NCI-H2029 (cell line): ENCODE measurements around the gene WDR45B.

Experiments
- DNase-seq: peaks from one replicate; lab custom pipeline; 2025; lab: John Stamatoyannopoulos, UW

WDR45B gene

DNA sequence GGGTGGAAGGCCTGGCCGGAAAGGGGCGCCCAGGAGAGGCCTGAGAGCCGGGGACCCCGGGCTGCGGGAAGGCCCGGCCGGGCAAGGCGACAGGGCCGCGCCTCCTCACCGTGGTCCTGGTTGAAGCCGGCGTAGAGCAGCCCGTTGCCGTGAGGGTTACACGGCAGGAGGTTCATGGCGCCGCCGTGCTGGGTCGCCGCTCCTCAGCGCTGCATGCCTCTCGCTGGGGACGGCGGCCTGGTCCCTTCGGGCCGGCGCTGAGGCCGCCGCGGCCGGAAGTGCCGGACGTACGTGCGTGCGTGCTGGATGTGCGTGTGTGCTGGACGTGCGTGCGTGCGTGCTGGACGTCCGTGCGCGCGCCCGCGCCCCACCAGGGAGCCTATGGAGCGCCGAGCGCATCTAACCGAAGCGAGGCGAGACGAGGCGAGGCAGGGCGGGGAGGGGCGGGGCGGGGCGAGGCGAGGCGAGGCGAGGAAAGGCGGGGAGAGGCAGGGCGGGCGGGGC is at the start of gene WDR45B:
TSS of gene WDR45B (minus strand) at position 280 of the 504 bp plus-strand sequence. CDS start at position 176, 104 bp downstream.
- peak; percentile 91 for DNase-seq

DNA sequence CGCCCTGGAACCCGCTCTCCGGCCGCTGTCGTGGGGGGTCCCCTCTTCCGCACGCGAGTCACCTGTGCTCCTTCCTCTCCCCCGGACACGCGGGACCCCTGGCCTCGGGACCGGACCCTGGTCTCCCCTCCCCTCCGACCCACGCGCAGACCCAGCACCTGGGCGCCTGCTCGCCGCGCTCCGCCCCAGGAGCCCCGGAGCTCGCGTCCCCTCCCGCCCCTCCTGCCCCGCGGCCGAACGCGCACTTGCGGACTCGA is 49.5 kb upstream of the WDR45B start:
- DNase-seq, result no peak

DNA sequence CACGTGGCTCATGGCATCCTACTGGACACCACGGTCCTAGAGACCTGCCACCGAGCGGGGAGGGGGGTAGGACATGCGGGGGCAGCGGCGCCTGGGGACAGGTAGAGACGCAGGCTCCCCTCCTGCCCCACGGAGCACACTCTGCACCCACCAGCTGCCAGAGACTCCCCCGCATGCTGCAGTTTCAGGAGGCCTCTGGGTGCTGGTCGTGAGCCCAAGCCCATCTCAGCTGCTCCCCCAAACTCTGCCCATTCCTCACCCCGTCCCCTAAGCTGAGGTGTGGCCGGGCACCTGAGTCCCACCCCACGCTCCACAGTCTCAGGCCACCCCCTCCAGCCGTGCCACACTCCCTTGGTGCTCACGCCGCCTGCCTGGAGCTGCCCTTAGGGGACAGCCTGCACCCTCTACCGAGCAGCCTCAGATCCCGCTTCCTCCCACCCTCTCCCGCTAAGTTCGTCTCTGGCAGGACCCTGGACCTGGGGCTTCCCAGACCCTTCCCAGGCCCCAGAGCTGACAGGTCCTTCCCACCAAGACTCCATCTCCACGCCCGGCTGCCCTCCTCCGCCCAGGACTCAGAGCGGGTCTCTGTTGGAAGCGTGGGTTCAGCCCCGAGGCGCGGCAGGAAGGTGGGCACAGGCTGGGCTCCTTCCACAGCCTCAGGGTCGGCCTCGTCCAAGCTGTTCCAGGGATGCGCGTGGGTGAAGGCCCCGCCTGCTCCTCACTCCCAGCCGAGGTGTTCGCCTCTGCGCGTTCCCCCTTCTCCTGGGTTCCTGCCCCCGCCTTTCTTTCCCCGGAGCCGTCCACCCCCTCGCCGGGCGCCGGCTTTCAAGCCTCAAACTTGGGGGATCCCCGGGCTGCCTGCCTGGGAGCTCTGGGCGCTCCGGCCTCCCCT is 48.9 kb upstream of the WDR45B start:
- no peak for DNase-seq

- no peak for DNase-seq
These were observed 48.0 kb upstream of the WDR45B start for GRCh38 chr17:82696259-82696658.

- DNase-seq, result no peak
These were observed 46.4 kb upstream of the WDR45B start for GRCh38 chr17:82694647-82695046.

DNA sequence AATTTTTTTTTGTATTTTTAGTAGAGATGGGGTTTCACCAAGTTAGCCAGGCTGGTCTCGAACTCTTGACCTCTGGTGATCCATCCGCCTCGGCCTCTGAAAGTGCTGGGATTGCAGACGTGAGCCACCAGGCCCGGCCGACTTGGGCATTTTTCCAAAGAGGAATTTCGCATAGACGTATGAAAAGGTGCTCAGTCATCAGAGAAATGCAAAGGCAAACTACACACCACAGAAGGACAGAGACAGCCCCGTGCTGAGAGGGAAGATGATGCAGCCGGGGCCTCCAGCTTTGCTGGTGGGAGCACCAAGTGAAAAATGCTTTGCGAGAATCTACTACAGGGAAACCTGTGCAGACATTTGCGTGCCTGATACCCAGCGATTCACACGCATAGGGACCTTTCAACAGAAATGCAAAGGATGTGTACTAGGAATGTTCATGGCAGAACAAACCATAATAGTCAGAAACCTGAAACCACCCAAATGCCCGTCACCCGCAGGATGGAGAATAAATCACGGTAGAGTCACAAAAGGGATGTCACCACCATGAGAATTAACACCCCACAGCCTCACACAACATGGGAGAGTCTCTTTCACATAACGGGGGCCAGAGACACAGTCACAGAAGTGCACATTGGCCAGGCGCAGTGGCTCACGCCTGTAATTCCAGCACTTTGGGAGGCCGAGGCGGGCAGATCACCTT is 45.1 kb upstream of the WDR45B start:
- DNase-seq, result no peak

DNA sequence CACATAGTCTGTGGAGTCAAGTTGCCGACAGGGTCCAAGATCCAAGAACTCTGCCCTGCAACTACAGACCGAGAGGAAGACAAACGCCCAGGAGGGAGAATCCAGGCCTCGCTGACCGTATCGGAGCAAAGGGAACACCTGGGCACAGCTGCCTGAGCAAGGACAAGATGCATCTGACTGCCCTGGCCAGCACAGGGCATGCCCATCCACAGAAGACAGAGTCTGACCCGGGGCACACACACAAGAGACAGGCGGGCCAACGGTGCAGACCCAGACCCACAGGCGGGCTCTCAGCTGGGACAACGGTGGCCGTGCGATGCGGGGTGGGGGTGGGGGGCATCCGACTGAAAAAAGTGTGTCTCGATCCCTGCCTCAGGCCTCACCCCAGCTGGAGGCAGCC is 44.0 kb upstream of the WDR45B start:
- DNase-seq, result no peak

GRCh38 chr17:82691714-82692113 is 43.5 kb upstream of the WDR45B start:
- no peak for DNase-seq

- no peak for DNase-seq
These were observed 42.7 kb upstream of the WDR45B start for GRCh38 chr17:82690786-82691489.

- DNase-seq, result no peak
These were observed 40.8 kb upstream of the WDR45B start for GRCh38 chr17:82689077-82689476.

DNA sequence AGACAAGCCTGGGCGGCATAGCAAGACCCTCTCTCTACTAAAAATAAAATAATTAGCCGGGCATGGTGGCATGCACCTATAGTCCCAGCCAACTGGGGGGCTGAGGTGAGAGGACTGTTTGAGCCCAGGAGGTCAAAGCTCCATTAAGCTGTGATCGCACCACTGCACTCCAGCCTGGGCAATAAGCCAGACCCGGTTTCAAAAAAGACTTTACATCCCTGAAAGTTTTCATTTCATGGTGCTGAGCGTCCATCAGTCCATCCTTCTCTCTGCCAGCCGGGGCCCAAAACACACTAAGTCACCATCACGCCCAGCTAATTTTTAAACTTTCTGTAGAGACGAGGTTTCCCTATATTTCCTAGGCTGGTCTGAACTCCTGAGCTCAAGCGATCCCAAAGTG is 39.6 kb upstream of the WDR45B start:
- DNase-seq, result no peak

- no peak for DNase-seq
These were observed 39.2 kb upstream of the WDR45B start for GRCh38 chr17:82687375-82687861.

DNA sequence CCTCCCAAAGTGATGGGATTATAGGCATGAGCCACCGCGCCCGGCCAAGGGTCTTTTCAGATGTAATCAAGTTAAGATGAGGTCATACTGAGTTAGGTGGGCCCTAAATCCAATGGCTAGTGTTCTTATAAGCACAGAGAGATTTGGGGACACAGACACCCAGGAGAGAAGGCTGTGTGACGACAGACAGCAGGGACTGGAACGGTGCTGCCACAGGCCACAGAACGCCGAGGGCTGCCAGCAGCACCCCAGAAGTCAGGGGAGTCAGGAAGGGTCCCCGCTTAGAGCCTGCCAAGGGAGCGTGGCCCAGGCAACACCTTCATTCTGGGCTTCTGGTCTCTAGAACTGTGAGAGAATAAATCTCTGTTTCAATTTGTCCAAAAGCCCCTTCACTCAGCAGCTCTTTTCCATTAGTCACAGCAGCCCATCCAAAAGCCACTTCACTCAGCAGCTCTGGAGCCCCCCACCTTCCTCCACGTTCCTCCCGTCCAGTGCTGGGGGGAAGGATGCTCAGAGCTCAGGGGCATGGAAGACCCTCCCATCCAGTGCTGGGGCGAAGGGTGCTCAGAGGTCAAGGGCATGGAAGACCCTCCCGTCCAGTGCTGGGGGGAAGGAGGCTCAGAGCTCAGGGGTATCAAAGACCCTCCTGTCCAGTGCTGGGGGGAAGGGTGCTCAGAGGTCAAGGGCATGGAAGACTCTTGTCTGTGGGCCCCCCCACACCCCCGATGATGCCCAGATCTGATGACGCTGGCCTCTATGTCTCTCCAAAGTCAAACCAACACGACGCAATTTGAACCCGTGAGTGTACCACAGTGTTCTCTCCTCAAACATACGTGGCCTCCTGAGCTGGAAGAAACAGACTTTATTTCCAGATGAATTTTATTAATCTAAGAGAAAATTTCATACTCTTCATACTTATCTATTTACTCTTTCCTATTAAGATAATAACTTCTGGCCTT is 38.4 kb upstream of the WDR45B start:
- no peak for DNase-seq

DNA sequence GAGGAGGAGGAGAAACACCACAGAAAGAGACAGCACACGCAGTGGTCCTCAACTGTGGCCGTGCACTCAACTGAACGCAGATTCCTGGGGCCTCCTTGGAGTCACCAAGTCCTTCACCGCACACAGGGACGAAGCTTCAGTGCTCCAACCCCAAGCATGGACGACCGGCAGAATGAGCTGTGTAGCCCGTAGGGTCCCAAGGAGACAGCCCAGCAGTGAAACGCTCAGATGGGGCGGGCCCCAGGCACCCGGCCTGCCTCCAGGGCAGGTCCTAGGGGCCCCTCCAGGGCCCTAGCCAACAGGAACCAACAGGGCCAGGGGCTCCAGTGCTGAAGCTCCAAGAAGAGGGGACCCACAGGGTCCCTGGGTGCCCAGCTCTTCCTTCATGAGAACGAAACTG is 37.0 kb upstream of the WDR45B start:
- no peak for DNase-seq

GRCh38 chr17:82684228-82684841 is 36.1 kb upstream of the WDR45B start:
- DNase-seq, result no peak

GRCh38 chr17:82683534-82683933 is 35.3 kb upstream of the WDR45B start:
- DNase-seq, result no peak

GRCh38 chr17:82681547-82681946 is 33.3 kb upstream of the WDR45B start:
- DNase-seq, result no peak

- no peak for DNase-seq
These were observed 31.6 kb upstream of the WDR45B start for GRCh38 chr17:82679586-82680465.

GRCh38 chr17:82678265-82678891 is 30.1 kb upstream of the WDR45B start:
- DNase-seq, result peak; percentile 66
